H1 (cell line): ENCODE results near the gene LRRFIP1. TPM values are rescaled to one million over a fixed set of nuclear protein-coding genes. Genes with fewer than 3 reads are reported as not detected.

Experiments
- BRCA1 ChIP-seq: IDR thresholded peaks from 2 replicates; pipeline ENCODE4 v1.6.1; 2012; ENCODE audit warnings: low read depth, low read length, improper control_type of control experiment
- E2F6 ChIP-seq: IDR thresholded peaks from 2 replicates; pipeline ENCODE4 v1.6.1; 2012; ENCODE audit warnings: inconsistent platforms
- RAD21 ChIP-seq, 2 experiments: IDR thresholded peaks in 1 of 2; conservative IDR thresholded peaks in 1 of 2; 2 replicates each; pipeline ENCODE4 v1.6.1; 2011; ENCODE audit warnings: low read depth in 2 of 2, low read length in 2 of 2, improper control_type of control experiment in 1 of 2, inconsistent platforms in 1 of 2, mild to moderate bottlenecking in 1 of 2, moderate library complexity in 1 of 2
- RFX5 ChIP-seq: IDR thresholded peaks from 2 replicates; pipeline ENCODE4 v1.6.1; 2011; ENCODE audit warnings: low read depth, low read length, improper control_type of control experiment, borderline replicate concordance
- YY1 ChIP-seq: IDR thresholded peaks from 2 replicates; pipeline ENCODE4 v1.6.1; 2011; ENCODE audit warnings: low read depth, mild to moderate bottlenecking, low read length
- polyA plus RNA-seq, 7 experiments: library from polyadenylated mRNA; depleted of rRNA in 3 of 7; stranded (reverse) in 5 of 7; unstranded in 2 of 7; fragments of >200 nt in 5 of 7; fragments of 200-250 nt in 2 of 7; gene quantifications; 1 replicate in 5 of 7; 2 replicates in 1 of 7; 4 replicates in 1 of 7; pipeline versions ENCODE4 v1.2.1 to v1.2.3, GENCODE V29; 2011 to 2013; ENCODE audit warnings: missing spikeins in 2 of 7, mixed read lengths in 2 of 7
- total RNA-seq: library from RNA; stranded (reverse); fragmentation: NEBNext Ultra II Directional; extraction: Animal tissue kit (Norgen Biotek cat#: 25700); gene quantifications from 2 replicates; pipeline ENCODE4 v1.2.1, GENCODE V29; 2021

Gene LRRFIP1
- total and polyA plus RNA-seq, 2 of the 8 experiments (the other 6 are each of a cell fraction or from before 2014, with no cell fraction given), result 12.1 to 75.8 TPM

GRCh38 chr2:237754182-237754581 lies 126.8 kb downstream of the LRRFIP1 start (continued):
- TF ChIP-seq E2F6, result no peak
- no peak for TF ChIP-seq RFX5
- TF ChIP-seq BRCA1, result no peak
- no peak for TF ChIP-seq YY1
- TF ChIP-seq RAD21 (IDR thresholded peaks at IDR 0.05 in 1 of 2, conservative IDR thresholded peaks at IDR 0.05 in 1 of 2; ENCODE audit: low read depth in 2 of 2, low read length in 2 of 2), result no peak
